ENCODE measurements around the gene MAP3K21.

MAP3K21 gene

GRCh38 chr1:233359431-233359830 lies 31.9 kb downstream of the MAP3K21 start:
- DNase-seq (ENCODE audit: low read depth in 2 of 2) = no peak

DNA sequence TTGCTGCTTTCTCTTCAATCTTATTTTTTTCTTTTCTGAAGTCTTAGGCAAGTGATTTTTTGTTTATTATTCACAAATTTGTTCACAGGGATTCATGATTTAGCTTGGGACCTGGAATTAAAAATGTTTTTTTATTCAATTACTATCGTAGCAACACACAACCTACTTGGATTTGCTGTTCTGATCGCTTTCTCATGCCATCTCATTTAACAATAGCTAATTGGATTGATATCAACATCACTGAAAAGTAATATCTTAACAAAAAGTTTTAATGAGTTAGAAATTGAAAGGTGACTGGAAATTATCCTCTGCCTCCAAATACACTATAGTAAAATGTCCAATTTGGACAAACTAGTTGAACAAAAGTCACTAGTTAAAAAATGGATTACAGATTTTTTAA lies 32.4 kb downstream of the MAP3K21 start:
- DNase-seq (ENCODE audit: low read depth in 2 of 2) = no peak

DNA sequence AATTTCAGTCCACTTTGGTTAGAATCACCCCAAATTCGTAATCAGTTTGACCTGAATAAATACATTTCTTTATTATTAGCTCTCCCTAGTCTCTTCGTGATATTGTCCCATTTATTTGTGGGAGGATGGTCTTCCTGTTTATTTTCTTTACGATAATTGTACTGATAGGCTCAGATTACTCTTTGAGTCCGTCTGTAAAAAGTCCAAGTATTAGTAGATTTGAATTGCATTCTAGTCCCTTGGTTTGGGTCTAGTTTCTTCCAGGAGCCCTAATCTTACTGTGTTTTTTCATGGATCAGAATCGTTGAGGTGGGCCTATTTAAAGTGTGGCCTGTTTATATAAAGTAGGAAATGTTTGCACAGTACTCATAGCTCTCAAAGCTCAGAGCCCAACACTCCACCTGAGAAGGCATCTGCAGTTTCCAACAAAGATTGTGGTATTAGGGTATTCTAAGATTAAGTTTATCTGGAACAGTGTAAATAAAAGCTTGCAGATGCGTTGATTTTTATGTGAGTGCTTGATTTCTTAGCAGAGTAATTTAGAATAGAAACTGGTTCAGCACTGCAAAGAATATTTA lies 33.1 kb downstream of the MAP3K21 start:
- DNase-seq (ENCODE audit: low read depth in 2 of 2) = no peak

- no peak for DNase-seq (ENCODE audit: low read depth in 2 of 2)
Observed at GRCh38 chr1:233361876-233362275, 34.4 kb downstream of the MAP3K21 start.

DNA sequence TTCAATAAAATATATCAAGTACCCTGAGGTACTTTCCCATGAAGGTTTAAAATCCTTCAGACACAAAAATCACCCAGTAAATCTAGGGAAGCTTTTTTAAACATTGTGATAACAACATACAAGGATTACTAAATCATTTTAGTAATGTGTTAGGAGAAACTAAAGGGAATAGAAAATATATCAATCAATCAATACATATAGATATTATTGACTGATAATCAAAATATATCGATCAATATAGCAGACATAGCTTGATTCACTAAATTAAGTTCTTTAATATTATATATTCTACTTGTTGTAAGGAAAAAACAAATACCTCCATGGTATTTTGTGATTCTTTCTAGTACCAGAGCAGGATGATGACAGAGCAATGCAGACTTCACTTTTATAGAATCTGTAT lies 35.2 kb downstream of the MAP3K21 start:
- no peak for DNase-seq (ENCODE audit: low read depth in 2 of 2)

DNA sequence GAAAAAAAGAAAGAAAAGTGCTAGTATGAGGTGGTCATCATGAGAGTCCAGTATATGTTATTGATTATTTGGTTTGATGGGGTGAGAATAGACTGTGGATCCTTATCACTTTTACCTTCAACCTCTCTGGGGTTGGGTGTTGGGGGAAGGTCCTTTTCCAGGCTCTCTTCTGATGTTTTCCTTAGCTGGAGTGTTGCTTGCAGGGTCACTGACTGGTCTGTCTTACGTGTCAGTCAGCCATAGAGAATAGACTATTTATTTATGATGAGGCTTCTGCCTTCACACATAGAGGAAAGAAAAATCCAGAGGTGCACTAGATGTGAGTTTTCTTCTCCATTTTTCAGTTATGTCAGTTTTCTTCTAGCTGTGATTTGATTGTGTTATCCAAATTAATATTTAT lies 36.5 kb downstream of the MAP3K21 start:
- no peak for DNase-seq (ENCODE audit: low read depth in 2 of 2)

DNA sequence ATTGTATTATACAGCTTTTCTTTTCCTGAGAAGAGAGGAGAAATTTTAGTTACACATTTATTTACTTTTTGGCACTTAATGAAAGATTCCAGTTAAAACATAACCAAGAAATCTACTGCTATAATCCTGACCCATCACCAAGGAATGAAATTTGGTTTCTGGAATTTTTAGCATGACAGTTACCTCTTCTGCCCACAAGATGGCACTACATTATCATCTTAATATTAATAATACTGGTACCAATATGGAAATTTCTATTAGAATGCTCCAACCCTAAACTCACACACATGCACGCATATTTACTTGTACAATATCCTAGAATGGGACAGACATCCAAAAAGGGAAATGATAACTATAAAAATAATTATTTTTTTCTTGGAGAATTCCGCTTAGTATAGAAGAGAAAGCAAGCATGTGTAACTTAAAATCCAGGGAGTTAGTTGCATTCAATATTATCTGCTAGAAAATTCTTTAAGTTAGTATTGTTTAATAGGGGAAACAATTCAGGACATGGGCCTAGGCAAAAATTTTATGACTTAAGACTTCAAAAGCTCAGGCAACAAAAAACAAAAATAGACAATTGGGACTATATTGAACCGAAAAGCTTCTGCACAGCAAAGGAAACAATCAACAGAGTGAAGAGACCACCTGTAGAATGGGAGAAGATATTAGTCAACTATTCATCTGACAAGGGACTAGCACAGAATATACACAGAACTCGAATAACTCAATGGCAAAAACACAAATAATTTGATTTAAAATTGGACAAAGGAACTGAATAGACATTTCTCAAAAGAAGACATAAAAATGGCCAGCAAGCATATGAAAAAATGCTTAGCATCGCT lies 37.4 kb downstream of the MAP3K21 start:
- no peak for DNase-seq (ENCODE audit: low read depth in 2 of 2)

GRCh38 chr1:233366575-233366974 lies 39.1 kb downstream of the MAP3K21 start:
- no peak for DNase-seq (ENCODE audit: low read depth in 2 of 2)

DNA sequence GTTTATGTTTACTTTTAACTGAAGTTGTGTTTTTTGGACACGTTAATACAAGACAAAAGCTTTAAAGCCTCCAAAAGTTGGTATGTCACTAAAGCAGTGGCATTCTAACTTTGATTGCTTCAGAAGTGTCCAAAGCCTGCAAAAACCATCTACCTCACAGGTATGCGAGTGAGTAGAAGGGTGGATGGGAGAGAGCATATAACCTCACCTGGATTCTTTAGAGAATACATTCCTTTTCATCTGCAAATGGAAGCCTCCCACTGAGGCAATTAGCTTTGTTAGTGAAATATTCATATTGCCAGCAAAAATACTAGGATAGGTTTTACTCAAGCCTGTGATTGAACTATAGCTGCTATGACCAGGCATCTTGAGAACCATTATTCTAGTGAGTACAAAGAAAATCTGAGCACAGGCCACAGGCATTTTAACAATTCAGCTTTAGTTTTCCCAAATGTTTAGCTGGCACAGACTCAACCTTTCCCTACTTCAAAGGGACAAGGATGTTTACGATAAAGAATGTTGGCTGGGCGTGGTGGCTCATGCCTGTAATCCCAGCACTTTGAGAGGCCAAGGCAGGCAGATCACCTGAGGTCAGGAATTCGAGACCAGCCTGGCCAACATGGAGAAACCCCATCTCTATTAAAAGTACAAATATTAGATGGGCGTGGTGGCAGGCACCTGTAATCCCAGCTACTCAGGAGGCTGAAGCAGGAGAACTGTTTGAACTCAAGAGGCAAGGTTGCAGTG lies 39.7 kb downstream of the MAP3K21 start:
- DNase-seq (ENCODE audit: low read depth in 2 of 2) = no peak

- no peak for DNase-seq (ENCODE audit: low read depth in 2 of 2)
Observed at GRCh38 chr1:233368106-233368788, 40.7 kb downstream of the MAP3K21 start.

GRCh38 chr1:233368789-233369130 lies 41.2 kb downstream of the MAP3K21 start:
- no peak for DNase-seq (ENCODE audit: low read depth in 2 of 2)

- no peak for DNase-seq (ENCODE audit: low read depth in 2 of 2)
Observed at GRCh38 chr1:233372218-233373120, 44.9 kb downstream of the MAP3K21 start.

DNA sequence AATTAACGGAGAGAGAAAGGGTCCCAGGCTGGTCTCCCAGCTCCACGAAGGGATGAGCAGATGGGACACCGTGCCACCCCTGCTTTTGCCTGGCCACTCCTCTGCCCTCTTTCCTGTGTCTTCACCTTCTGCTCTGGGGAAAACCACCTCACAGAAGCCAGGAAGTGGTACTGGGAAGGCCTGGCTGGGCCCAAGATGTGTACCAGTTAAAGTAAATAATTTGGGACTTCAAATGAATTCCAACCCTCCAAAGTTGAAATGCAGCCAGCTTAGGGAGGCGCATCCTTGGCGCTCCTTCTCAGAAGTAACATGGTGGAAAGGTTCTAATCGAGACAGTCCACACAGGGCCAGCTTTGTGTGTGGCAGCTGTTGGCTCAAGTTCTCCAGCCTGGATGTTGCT lies 45.7 kb downstream of the MAP3K21 start:
- DNase-seq (ENCODE audit: low read depth in 2 of 2) = no peak

DNA sequence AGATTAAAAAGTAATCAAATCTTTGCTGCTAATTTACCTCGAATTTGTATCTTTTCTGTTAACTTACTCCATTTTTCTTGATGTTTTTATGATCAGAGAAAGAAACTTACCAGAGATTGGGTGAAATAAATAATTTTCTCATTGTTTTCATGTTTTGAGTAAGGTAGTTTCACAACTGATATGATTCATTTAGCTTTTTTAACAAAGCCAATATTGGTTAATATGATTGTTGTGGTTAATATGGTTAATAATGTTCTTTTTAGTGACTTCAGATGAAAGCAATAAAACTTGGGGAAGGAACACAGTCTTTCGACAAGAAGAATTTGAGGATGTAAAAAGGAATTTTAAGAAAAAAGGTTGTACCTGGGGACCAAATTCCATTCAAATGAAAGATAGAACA lies 48.1 kb downstream of the MAP3K21 start:
- DNase-seq (ENCODE audit: low read depth in 2 of 2) = no peak

- no peak for DNase-seq (ENCODE audit: low read depth in 2 of 2)
Observed at GRCh38 chr1:233376382-233377110, 49.0 kb downstream of the MAP3K21 start.

- no peak for DNase-seq (ENCODE audit: low read depth in 2 of 2)
Observed at GRCh38 chr1:233379869-233380438, 52.4 kb downstream of the MAP3K21 start.

GRCh38 chr1:233381806-233382205 lies 54.3 kb downstream of the MAP3K21 start:
- no peak for DNase-seq (ENCODE audit: low read depth in 2 of 2)

GRCh38 chr1:233383984-233384383 lies 56.5 kb downstream of the MAP3K21 start:
- DNase-seq (ENCODE audit: low read depth in 2 of 2) = no peak

- DNase-seq (ENCODE audit: low read depth in 2 of 2) = no peak
Observed at GRCh38 chr1:233386336-233386735, 58.8 kb downstream of the MAP3K21 start.

- DNase-seq (ENCODE audit: low read depth in 2 of 2) = no peak
Observed at GRCh38 chr1:233387585-233387984, 60.1 kb downstream of the MAP3K21 start.

Measured in stimulated activated CD4-positive, alpha-beta T cell treated with anti-CD3 and anti-CD28 coated beads, Interleukin-1b, Interleukin-23, amount 100 ng/mL, for 1 hour (primary cell).